ELF-1 (cell line): ENCODE measurements around the gene ALKBH2.

Source experiments
- DNase-seq: peaks from one replicate; pipeline ENCODE4 v3.0.0-alpha.2; 2016; ENCODE audit warnings: low read depth, low spot score

ALKBH2 gene

GRCh38 chr12:109114644-109115043 is 21.4 kb upstream of the ALKBH2 start:
- DNase-seq, result no peak

- DNase-seq, result no peak
These were observed 20.5 kb upstream of the ALKBH2 start for GRCh38 chr12:109113661-109114321.

GRCh38 chr12:109112720-109113465 is 19.6 kb upstream of the ALKBH2 start:
- DNase-seq, result no peak

GRCh38 chr12:109110988-109111495 is 17.8 kb upstream of the ALKBH2 start:
- peak; percentile 87 for DNase-seq

- DNase-seq, result no peak
These were observed 16.6 kb upstream of the ALKBH2 start for GRCh38 chr12:109109746-109110350.

- DNase-seq, result no peak
These were observed 11.9 kb upstream of the ALKBH2 start for GRCh38 chr12:109105176-109105575.

GRCh38 chr12:109102491-109102890 is 9.2 kb upstream of the ALKBH2 start:
- DNase-seq, result no peak

- no peak for DNase-seq
These were observed 7.5 kb upstream of the ALKBH2 start for GRCh38 chr12:109100741-109101140.

- no peak for DNase-seq
These were observed 6.3 kb upstream of the ALKBH2 start for GRCh38 chr12:109099431-109100020.

GRCh38 chr12:109098651-109099050 is 5.4 kb upstream of the ALKBH2 start:
- no peak for DNase-seq

GRCh38 chr12:109098183-109098604 is 4.9 kb upstream of the ALKBH2 start:
- no peak for DNase-seq

- peak; percentile 96 for DNase-seq
These were observed 4.3 kb upstream of the ALKBH2 start, which contains the start of gene UNG for GRCh38 chr12:109097435-109098182. TSS of gene UNG (plus strand) at chr12:109097597. CDS start at chr12:109097680, 83 bp downstream.

GRCh38 chr12:109097140-109097434 is 3.8 kb upstream of the ALKBH2 start:
- no peak for DNase-seq

GRCh38 chr12:109092497-109093021 is 713 bp downstream of the ALKBH2 start:
- no peak for DNase-seq

GRCh38 chr12:109089683-109090082 is 3.6 kb downstream of the ALKBH2 start:
- DNase-seq, result no peak

- DNase-seq, result no peak
These were observed 4.5 kb downstream of the ALKBH2 start for GRCh38 chr12:109088818-109089217.

GRCh38 chr12:109087250-109087649 is 6.0 kb downstream of the ALKBH2 start:
- DNase-seq, result no peak

- no peak for DNase-seq
These were observed 7.7 kb downstream of the ALKBH2 start for GRCh38 chr12:109085590-109085989.

- DNase-seq, result no peak
These were observed 8.8 kb downstream of the ALKBH2 start for GRCh38 chr12:109084425-109084824.

- no peak for DNase-seq
These were observed 10.5 kb downstream of the ALKBH2 start for GRCh38 chr12:109082751-109083150.

- DNase-seq, result no peak
These were observed 18.4 kb downstream of the ALKBH2 start for GRCh38 chr12:109074866-109075265.
